Left ventricle myocardium inferior (tissue), 1 donor: ENCODE measurements around the gene LRRC10. TPM values are rescaled to one million over a fixed set of nuclear protein-coding genes. Genes with fewer than 3 reads are reported as not detected.

Experiments used
- DNase-seq: peaks from one replicate; pipeline ENCODE4 v3.0.0-alpha.2; 2020
- H3K27ac ChIP-seq: fragments of 200-600 bp; replicated peaks from 2 replicates; pipeline ENCODE4 v1.8.0; 2021
- H3K27me3 ChIP-seq: fragments of 200-600 bp; 2 replicates; pipeline ENCODE4 v1.8.0; 2021; ENCODE audit warnings: low read depth
- H3K36me3 ChIP-seq: fragments of 200-600 bp; 2 replicates; pipeline ENCODE4 v1.8.0; 2021
- H3K4me1 ChIP-seq: fragments of 200-600 bp; 2 replicates; pipeline ENCODE4 v1.8.0; 2021
- H3K4me3 ChIP-seq: fragments of 200-600 bp; 2 replicates; pipeline ENCODE4 v1.8.0; 2021; ENCODE audit warnings: mild to moderate bottlenecking, moderate library complexity
- H3K9me3 ChIP-seq: fragments of 200-600 bp; replicated peaks from 2 replicates; pipeline ENCODE4 v1.8.0; 2021
- intact Hi-C: fragments of 100-400 bp; cut with micrococcal nuclease; formaldehyde crosslinking; loops from one replicate; pipeline ENCODE4 v1.11.0; 2022
- microRNA-seq: library from miRNA; unstranded; fragments of <30 nt; microRNA quantifications from one replicate; pipeline ENCODE4 v1.2.0, GENCODE V29; 2020
- total RNA-seq: library from RNA; stranded (reverse); fragmentation: NEBNext Ultra II Directional; extraction: Animal tissue kit (Norgen Biotek cat#: 25700); gene quantifications from one replicate; pipeline ENCODE4 v1.2.1, GENCODE V29; 2021
- TF ChIP-seq, protein P1 (sequence below): fragments of 200-600 bp; IDR thresholded peaks from 2 replicates; pipeline ENCODE4 v1.8.0; 2021; ENCODE audit warnings: antibody characterized with exemption, mild to moderate bottlenecking, borderline replicate concordance
- donor health status: DM: no; HTN: yes; CAD: no; lungs with severe emphysema.

LRRC10 gene
- total RNA-seq, 1 donor from 2014 or later = 43.8 TPM

DNA sequence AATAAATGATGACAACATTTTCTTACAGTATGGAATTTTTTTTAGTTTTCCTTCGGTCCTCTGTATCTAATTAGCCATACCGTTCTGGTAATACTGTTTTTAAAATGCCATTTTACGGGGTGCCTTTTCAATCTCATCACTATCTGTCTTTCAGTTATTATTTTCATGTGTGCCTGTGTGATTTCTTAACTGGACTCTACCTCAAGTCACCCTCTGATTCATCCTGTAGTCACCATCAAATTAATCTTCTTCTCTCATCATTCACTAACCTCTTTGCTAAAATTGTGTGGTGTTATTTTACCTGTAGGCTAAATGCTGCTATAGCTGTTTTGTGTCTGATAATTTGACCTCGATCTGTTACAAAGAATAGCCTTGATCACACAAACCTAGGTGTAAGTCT, 41.5 kb downstream of the LRRC10 start:
- no peak overlapping the region for H3K27ac ChIP-seq
- H3K4me1 ChIP-seq = peaks cover 18% of the 10 kb centered on the region
- no peak for DNase-seq
- no peak overlapping the region for H3K4me3 ChIP-seq
- intact Hi-C loops = no loop called here
- no peaks in the 10 kb centered on the region for H3K9me3 ChIP-seq
- TF ChIP-seq, protein P1, sequence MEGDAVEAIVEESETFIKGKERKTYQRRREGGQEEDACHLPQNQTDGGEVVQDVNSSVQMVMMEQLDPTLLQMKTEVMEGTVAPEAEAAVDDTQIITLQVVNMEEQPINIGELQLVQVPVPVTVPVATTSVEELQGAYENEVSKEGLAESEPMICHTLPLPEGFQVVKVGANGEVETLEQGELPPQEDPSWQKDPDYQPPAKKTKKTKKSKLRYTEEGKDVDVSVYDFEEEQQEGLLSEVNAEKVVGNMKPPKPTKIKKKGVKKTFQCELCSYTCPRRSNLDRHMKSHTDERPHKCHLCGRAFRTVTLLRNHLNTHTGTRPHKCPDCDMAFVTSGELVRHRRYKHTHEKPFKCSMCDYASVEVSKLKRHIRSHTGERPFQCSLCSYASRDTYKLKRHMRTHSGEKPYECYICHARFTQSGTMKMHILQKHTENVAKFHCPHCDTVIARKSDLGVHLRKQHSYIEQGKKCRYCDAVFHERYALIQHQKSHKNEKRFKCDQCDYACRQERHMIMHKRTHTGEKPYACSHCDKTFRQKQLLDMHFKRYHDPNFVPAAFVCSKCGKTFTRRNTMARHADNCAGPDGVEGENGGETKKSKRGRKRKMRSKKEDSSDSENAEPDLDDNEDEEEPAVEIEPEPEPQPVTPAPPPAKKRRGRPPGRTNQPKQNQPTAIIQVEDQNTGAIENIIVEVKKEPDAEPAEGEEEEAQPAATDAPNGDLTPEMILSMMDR = no peak
- H3K36me3 ChIP-seq = peaks cover 42% of the 10 kb centered on the region
- no peaks in the 10 kb centered on the region for H3K27me3 ChIP-seq

DNA sequence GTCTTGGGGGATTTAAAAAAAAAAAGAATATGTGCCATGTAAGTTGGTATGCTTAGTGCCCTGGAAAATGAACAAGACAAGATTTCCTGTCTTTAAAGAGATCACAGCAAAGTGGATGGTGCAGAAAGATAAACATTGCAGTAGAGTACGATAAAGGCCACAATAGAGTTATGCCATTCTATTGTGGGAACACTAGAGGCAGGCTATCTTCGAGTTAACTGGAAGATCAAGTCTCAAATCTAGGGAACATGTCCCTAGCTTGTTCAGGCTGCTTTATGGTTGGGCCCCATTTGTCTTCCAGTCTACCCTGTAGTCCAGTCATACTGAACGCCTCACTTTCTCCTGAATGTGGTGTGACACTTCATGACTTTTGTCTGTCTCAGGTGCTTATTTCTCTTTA, 44.1 kb downstream of the LRRC10 start:
- intact Hi-C loops = no loop called here
- Histone ChIP-seq H3K36me3 (peaks cover 34% of the 10 kb centered on the region), H3K27ac (no peak overlapping the region), H3K4me1 (peaks cover 18% of the 10 kb centered on the region), H3K27me3 (no peaks in the 10 kb centered on the region), H3K4me3 (no peak overlapping the region), H3K9me3 (no peaks in the 10 kb centered on the region)
- DNase-seq = no peak
- TF ChIP-seq, protein P1 = no peak

DNA sequence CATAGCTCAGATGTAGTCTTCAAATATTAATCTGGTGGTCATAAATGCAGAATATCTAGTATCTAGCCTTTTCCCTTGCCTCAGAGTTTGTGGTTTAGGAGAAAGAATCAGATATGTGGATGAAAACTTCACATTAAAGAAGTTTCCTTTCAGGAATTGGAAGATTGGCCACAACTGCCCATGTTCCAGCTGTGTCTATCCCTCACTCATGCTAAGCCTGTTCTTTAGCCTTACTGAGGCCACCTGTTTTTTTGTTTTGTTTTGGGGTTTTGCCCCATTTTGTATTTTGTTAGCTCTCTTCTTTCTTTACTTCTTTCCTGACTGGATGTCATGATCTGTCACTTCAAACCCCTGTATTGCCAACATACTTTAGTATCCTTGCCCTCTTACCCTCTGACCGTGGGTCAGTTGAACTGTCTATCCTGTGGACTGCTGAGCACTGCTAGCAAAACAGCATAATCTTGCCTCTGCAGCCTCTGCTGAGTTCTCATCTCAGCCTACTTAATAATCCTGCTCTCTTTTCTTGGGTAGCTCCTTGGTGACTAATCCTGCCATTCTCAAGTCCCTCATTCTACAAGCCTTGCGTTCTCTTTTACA, 47.4 kb downstream of the LRRC10 start:
- intact Hi-C loops = no loop called here
- no peak for DNase-seq
- peaks cover 24% of the 10 kb centered on the region for H3K36me3 ChIP-seq
- H3K4me3 ChIP-seq = no peak overlapping the region
- TF ChIP-seq, protein P1 = no peak
- H3K4me1 ChIP-seq = peaks cover 14% of the 10 kb centered on the region
- no peaks in the 10 kb centered on the region for H3K27me3 ChIP-seq
- H3K9me3 ChIP-seq = no peaks in the 10 kb centered on the region
- no peak overlapping the region for H3K27ac ChIP-seq

Small RNA genes within 50 kb of the gene (microRNA-seq; reads per million reads assigned to microRNA genes)
- not detected for gene MIR3913-1
- gene MIR3913-2 = not detected

Other genes starting within 250 kb of the LRRC10 start
- gene FRS2, start 140.5 kb downstream of the LRRC10 start, total RNA-seq = 18.2 TPM
- gene CCT2, start 25.4 kb downstream of the LRRC10 start, total RNA-seq = 91.7 TPM
- 0.80 TPM for gene BEST3, start 88.4 kb upstream of the LRRC10 start, total RNA-seq
- 23.0 TPM for gene RAB3IP, start 128.0 kb upstream of the LRRC10 start, total RNA-seq
- 0.14 TPM for gene MYRFL, start 214.3 kb upstream of the LRRC10 start, total RNA-seq